Tibial artery (tissue), 4 donors: ENCODE results near the gene DNA2.

Experiments used
- DNase-seq, 2 donors: peaks; one replicate each; pipeline ENCODE4 v3.0.0-alpha.2; 2019
- H3K27ac ChIP-seq, 2 donors: fragments of 200-600 bp; sonication (generic) in 1 of 2; 1 replicate in 1 of 2; 2 replicates in 1 of 2; pipeline ENCODE4 v1.5.1; 2018 to 2019; ENCODE audit warnings: mild to moderate bottlenecking in 1 of 2
- H3K27me3 ChIP-seq, 2 donors: fragments of 200-600 bp; sonication (generic) in 1 of 2; one replicate each; pipeline versions ENCODE4 v1.5.1 to v1.6.0; 2016 to 2019
- H3K36me3 ChIP-seq, 3 donors: fragments of 200-600 bp; sonication (generic) in 2 of 3; one replicate each; pipeline ENCODE4 v1.5.1; 2016 to 2019; ENCODE audit warnings: mild to moderate bottlenecking in 2 of 3
- H3K4me1 ChIP-seq, 4 donors: fragments of 200-600 bp; sonication (generic) in 2 of 4; 1 replicate in 3 of 4; 2 replicates in 1 of 4; pipeline ENCODE4 v1.5.1; 2016 to 2019
- H3K4me3 ChIP-seq, 2 donors: fragments of 200-600 bp; sonication (generic) in 1 of 2; 1 replicate in 1 of 2; 2 replicates in 1 of 2; pipeline ENCODE4 v1.5.1; 2018 to 2019; ENCODE audit warnings: mild to moderate bottlenecking in 2 of 2
- H3K9me3 ChIP-seq, 3 donors: fragments of 200-600 bp; sonication (generic) in 1 of 3; one replicate each; pipeline ENCODE4 v1.5.1; 2016 to 2019
- intact Hi-C: fragments of 100-400 bp; cut with DNase I; formaldehyde crosslinking; loops from one replicate; pipeline ENCODE4 v1.15.0; 2023; ENCODE audit warnings: low total_unique reads
- TF ChIP-seq, protein P1 (sequence below), 2 experiments: fragments of 200-600 bp in 1 of 2; fragments of 450-650 bp in 1 of 2; IDR thresholded peaks; one replicate each; pipeline ENCODE4 v1.5.1; 2017 to 2019; ENCODE audit warnings: antibody characterized with exemption in 2 of 2, mild to moderate bottlenecking in 1 of 2, moderate library complexity in 1 of 2

The DNA2 gene

DNA sequence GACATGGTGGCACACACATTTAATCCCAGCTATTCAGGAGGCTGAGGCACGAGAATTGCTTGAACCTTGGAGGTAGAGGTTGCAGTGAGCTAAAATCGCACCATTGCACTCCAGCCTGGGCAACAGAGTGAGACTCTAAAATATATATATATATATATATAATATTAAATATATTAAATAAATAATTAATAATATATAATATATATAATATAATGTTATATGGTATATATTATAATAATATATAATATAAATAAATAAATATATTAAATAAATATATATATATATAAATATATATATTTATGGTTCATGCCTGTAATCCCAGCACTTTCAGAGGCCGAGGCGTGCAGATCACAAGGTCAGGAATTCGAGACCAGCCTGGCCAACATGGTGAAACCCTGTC lies 105.2 kb downstream of the DNA2 start:
- no peaks in the 10 kb centered on the region for H3K27me3 ChIP-seq
- peaks cover 51 to 70% (median 59%) of the 10 kb centered on the region in 3 donors for H3K36me3 ChIP-seq
- DNase-seq: no peak
- H3K9me3 ChIP-seq: peaks cover 0 to under 1% (median 0%) of the 10 kb centered on the region in 3 donors
- intact Hi-C loops: no loop called here
- no peak overlapping the region for H3K4me3 ChIP-seq
- TF ChIP-seq, protein P1, sequence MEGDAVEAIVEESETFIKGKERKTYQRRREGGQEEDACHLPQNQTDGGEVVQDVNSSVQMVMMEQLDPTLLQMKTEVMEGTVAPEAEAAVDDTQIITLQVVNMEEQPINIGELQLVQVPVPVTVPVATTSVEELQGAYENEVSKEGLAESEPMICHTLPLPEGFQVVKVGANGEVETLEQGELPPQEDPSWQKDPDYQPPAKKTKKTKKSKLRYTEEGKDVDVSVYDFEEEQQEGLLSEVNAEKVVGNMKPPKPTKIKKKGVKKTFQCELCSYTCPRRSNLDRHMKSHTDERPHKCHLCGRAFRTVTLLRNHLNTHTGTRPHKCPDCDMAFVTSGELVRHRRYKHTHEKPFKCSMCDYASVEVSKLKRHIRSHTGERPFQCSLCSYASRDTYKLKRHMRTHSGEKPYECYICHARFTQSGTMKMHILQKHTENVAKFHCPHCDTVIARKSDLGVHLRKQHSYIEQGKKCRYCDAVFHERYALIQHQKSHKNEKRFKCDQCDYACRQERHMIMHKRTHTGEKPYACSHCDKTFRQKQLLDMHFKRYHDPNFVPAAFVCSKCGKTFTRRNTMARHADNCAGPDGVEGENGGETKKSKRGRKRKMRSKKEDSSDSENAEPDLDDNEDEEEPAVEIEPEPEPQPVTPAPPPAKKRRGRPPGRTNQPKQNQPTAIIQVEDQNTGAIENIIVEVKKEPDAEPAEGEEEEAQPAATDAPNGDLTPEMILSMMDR (IDR thresholded peaks at IDR 0.05): no peak
- H3K4me1 ChIP-seq: no peaks in the 10 kb centered on the region
- H3K27ac ChIP-seq: no peak overlapping the region

DNA sequence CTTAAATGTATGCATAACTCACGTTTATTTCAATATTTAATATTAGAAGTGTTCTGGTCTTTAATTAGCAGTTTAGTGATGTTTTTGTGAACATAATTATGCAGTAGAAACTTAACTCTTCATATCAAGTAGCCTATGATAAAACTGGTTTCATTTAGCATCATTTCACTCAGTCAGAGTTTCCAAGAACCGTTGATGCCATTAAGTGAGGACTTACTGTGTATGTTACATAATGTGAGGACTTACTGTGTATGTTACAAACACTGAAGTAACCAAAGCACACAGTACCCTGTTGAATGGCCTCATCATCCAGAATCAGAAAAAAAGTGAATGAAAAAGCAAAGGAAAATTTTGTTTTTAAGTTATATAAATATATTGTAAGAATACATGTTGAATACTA lies 106.2 kb downstream of the DNA2 start:
- peaks cover 45 to 70% (median 62%) of the 10 kb centered on the region in 3 donors for H3K36me3 ChIP-seq
- H3K4me3 ChIP-seq: no peak overlapping the region
- no peak overlapping the region for H3K27ac ChIP-seq
- TF ChIP-seq, protein P1 (IDR thresholded peaks at IDR 0.05): no peak
- intact Hi-C loops: no loop called here
- DNase-seq: no peak
- H3K4me1 ChIP-seq: no peaks in the 10 kb centered on the region
- H3K27me3 ChIP-seq: no peaks in the 10 kb centered on the region
- no peaks in the 10 kb centered on the region for H3K9me3 ChIP-seq

GRCh38 chr10:68364101-68364886 lies 107.5 kb downstream of the DNA2 start:
- H3K36me3 ChIP-seq: peaks cover 34 to 70% (median 60%) of the 10 kb centered on the region in 3 donors
- no peak for DNase-seq
- no peak overlapping the region for H3K4me3 ChIP-seq
- no peaks in the 10 kb centered on the region for H3K27me3 ChIP-seq
- TF ChIP-seq, protein P1 (IDR thresholded peaks at IDR 0.05): no peak
- no peaks in the 10 kb centered on the region for H3K4me1 ChIP-seq
- no peaks in the 10 kb centered on the region for H3K9me3 ChIP-seq
- intact Hi-C loops: no loop called here
- no peak overlapping the region for H3K27ac ChIP-seq
